Stimulated activated CD4-positive, alpha-beta T cell treated with anti-CD3 and anti-CD28 coated beads, Interleukin-2, amount 100 ng/mL, for 24 hours (primary cell): ENCODE measurements around the gene COQ9.
"Not testable (repeated sequence)": the region's sequence is repeated elsewhere in the genome, so short reads cannot be mapped to it uniquely, and the experiment has no call there.

ENCODE experiments used
- DNase-seq, 2 donors: peaks; one replicate each; pipeline ENCODE4 v3.0.0-alpha.2; 2020

COQ9 gene

DNA sequence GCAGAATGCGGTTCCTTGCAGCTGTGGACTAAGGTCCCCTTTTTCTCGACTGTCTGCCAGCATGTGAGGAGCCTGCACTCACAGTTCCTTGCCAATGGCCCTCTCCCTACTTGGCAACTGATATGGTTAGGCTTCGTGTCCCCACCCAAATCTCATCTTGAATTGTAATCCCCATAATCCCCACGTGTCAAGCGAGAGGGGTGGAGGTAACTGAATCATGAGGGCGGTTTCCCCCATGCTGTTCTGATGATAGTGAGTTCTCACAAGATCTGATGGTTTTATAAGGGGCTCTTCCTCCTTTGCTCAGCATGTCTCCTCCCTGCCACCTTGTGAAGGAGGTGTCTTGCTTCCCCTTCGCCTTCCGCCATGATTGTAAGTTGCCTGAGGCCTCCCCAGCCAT, 20.0 kb upstream of the COQ9 start:
- no peak for DNase-seq

DNA sequence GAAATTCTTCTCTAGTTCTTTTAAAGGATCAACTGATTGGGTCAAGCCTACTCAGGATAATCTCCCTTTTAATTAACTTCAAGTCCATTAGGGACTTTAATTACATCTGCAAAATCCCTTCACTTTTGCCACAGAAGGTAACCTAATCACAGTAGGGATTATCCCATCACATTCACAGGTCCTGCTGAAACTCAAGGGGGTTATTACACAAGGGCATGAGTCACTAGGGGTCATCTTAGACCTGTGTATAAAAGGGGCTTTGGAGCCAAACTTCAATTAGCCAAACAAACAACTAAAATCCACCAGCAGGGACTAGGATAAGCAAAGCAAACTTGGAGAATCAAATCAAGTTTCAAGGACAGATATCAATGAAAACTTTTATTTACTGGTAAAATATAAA, 19.5 kb upstream of the COQ9 start:
- DNase-seq, result no peak

GRCh38 chr16:57430955-57431354, 16.3 kb upstream of the COQ9 start:
- DNase-seq, result no peak

DNA sequence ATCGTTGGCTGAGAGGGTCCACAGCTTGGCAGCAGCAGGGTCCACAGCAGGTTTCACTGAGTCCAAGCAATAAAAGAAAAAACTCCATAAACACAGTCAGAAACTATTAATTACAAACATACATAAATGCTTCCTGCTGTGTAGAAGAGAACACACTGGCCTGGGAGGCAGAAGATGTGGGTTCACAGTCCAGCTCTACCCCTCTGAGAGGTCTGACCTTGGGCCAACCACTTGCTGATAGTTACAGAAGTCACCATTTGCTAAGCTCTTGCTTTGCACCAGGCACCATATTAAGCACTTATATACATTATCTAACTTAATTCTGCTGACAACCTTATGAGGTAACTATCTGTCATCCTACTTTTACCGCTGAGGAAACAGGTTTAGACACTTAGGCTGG, 14.8 kb upstream of the COQ9 start:
- DNase-seq, result no peak

DNA sequence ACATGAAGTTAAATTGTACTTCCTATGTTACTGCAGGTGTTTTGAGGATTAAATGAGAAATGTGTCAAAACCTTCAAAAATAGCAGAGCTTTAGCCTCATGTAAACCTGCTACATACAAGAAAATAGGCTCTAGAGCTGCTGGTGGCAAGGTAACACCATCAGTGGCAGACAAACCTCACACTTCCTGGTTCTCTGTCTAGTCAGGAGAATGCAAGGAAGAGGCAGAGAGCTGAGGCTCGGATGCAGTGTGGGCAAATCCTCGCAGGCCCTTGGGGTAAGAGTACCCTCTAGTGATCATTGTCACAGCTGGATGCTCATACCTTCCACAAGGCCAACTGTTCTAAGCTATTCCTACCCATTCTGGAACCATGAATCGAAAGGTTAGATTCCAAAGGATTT, 14.3 kb upstream of the COQ9 start:
- no peak for DNase-seq

GRCh38 chr16:57434003-57434402, 13.3 kb upstream of the COQ9 start:
- no peak for DNase-seq

GRCh38 chr16:57435838-57436237, 11.4 kb upstream of the COQ9 start:
- DNase-seq, result no peak

GRCh38 chr16:57439947-57440346, 7.3 kb upstream of the COQ9 start:
- DNase-seq, result not testable (repeated sequence)

- not testable (repeated sequence) for DNase-seq
These were observed 6.7 kb upstream of the COQ9 start for GRCh38 chr16:57440551-57440950.

DNA sequence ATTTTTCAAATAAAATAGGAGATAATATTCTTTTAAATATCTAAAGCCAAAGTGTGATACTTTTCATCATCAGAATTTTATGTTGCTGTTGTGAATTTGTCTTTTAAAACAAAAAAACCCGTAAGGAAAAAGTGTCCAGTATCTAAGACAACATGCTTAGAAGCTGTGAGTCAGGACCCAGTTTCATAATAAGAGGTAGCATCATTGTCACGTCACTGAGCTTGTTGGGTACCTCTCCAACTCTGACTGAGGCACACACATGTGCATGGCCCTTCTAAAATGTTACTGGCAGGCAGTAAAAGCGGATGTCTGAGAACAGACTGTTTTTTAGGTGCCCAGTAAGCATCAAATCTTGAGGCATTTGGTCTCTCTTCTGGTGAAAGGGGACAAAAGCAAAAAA, 2.6 kb upstream of the COQ9 start:
- no peak for DNase-seq

GRCh38 chr16:57445510-57445909, 1.8 kb upstream of the COQ9 start:
- no peak for DNase-seq

DNA sequence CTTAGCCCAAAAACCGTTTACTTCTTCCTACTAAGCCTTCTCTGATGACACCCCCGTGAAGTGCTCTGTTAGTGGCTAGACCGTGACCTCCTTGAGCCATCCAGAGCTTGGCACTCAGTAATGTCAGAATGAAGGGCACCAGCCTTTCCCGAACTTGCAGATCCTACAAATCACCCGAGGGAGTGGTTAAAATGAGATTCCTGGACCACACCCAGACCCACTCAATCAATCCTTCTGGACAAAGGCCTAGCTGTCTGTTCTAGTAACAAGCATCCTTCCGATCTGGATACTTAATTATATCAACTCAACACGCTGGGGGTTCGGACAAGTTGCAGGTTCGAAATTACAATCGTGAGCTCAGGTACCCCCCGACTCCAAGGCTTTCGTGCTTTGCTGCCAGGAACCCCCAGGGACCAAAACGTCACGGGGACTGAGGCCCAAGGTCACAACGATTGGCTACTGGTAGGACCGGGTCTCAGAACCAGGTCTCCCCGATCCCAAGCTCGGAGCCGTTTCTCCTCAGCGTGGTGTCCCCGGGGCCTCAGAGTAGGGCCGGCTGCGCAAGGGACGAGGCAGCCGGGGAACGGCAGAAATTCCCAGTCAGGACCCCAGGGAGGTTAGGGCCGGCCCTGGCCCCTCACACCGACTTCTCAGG, 621 bp upstream of the COQ9 start:
- peak; percentile 28 to 35 for DNase-seq

DNA sequence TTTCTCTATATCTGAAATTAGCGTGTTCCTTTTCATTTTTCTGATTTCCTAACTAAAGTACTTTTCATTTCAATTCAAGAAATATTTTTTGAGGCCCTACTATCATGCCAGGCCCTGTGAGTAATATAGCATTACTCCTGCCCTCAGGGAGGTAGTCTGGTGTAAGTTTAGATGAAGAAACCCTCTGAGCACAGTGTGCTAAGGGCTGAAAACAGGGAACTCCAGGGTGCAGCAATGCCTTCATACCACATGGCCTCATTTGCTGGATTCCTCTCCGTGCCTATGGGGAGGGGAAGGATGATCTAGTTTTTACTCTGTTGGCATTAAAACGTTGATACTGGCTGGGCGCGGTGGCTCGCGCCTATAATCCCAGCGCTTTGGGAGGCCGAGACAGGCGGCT, 4.7 kb downstream of the COQ9 start:
- DNase-seq, result no peak

GRCh38 chr16:57462209-57462977, 15.1 kb downstream of the COQ9 start, which contains the start of gene POLR2C:
POLR2C (plus strand) TSS chr16:57462679; CDS start chr16:57462725, 46 bp downstream.
- DNase-seq, result peak; percentile 95

DNA sequence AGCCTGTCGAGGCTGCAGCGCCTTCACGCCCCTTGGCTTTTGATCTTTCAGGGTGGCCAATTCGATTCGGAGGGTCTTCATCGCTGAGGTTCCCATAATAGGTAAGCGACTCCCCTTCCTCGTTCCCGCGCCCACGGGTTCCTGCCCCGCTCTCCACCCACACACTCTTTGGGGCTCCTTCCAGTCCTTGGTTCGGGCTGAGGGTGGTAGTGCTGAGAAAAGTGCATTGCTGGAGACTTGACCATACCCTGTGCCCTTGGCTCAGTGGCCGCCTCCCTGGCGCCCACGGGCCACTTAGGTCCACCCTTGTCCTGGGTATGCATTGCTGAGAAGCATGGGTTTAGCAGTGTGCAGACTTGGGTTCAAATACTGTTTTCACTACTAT, 15.7 kb downstream of the COQ9 start:
- peak in 1 of 2 donors; percentile 27 for DNase-seq

GRCh38 chr16:57464523-57464922, 17.2 kb downstream of the COQ9 start:
- no peak for DNase-seq

GRCh38 chr16:57468346-57468745, 21.1 kb downstream of the COQ9 start:
- DNase-seq, result no peak

GRCh38 chr16:57469046-57469445, 21.8 kb downstream of the COQ9 start:
- no peak for DNase-seq

GRCh38 chr16:57469917-57470470, 22.7 kb downstream of the COQ9 start:
- no peak for DNase-seq

DNA sequence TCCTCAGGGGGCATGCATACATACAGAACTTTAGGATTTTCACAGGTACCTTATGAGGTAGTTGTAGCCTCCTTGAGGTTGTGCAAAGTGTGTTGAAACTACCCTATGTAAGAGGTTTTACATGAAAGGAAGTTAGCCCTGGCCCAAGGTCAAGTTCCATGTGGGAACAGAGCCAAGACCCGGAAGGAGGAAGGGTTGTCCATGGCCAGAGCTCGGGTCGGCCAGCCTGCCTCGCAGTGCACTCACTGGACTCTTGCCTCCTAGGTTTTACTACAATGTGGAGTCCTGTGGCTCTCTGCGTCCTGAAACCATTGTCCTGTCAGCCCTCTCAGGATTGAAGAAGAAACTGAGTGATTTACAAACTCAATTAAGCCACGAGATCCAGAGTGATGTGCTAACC, 23.4 kb downstream of the COQ9 start:
- DNase-seq, result no peak

DNA sequence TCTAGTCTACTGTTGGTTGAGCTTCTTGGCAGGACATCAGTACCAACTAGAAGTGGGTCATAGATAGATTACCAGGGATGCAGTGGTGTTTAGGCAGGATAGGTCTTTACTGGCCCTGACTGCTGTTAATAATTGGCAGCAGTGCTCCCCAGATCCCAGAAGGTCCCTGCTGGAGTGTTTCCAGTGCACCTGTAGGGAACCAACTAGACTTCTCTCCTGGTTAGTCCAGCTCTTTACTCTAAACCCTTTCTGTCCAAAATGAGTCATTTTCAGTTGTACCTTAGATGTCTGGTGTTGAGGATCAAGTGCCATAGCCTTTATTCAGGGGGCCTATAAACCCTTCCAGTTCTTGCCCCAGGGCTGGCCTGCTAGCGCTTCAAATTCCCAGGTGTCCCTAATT, 23.9 kb downstream of the COQ9 start:
- no peak for DNase-seq

GRCh38 chr16:57471852-57472664, 24.8 kb downstream of the COQ9 start:
- DNase-seq, result no peak

DNA sequence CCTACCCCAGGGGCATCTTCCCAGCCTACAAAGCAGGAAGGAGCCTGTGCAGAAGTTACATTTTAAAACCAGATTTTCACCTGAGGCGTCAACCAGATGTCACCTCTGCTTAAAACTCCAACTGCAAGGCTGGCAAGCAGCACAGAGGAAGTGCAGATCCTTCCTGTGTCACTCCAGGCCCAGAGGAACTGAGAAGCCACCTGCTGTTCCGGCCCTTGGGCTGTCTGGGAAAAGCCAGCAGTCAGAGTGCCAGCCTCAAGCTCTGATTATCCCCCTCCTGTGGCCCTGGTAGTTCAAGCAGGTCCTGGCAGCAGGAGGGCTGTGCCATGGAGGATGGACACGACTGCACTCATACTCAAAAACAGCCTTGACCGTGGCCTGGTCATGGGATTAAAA, 25.4 kb downstream of the COQ9 start:
- DNase-seq, result no peak
